ENCODE measurements around the gene IL4. TPM values are rescaled to one million over a fixed set of nuclear protein-coding genes. Genes with fewer than 3 reads are reported as not detected.

The IL4 gene
- total RNA-seq, 1 experiment from 2014 or later: not detected

DNA sequence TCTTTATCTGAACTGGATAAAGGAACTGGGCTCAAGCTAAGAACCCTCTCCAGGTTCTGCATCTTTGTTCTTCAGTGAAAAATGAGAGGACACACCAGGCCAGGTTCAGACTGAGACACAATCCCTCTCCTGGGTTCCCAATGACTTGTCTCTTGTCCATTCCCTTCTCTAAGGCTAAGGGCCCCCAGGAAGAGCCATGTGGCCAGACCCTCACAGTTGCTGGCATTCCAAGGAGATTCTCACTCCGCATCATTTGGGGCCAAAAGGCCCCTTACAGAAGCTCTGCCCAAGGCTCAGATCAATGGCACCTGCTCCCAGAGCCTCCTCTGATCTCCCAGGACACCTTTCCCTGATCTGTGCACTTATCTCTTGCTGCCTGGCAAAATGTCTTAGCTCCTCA is 4.9 kb downstream of the IL4 start (continued):
- TF ChIP-seq, protein P1, sequence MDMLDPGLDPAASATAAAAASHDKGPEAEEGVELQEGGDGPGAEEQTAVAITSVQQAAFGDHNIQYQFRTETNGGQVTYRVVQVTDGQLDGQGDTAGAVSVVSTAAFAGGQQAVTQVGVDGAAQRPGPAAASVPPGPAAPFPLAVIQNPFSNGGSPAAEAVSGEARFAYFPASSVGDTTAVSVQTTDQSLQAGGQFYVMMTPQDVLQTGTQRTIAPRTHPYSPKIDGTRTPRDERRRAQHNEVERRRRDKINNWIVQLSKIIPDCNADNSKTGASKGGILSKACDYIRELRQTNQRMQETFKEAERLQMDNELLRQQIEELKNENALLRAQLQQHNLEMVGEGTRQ (CRISPR knock-in tag; IDR thresholded peaks at IDR 0.05): no peak
- TF ChIP-seq GTF2I (CRISPR knock-in tag; conservative IDR thresholded peaks at IDR 0.05): no peak

DNA sequence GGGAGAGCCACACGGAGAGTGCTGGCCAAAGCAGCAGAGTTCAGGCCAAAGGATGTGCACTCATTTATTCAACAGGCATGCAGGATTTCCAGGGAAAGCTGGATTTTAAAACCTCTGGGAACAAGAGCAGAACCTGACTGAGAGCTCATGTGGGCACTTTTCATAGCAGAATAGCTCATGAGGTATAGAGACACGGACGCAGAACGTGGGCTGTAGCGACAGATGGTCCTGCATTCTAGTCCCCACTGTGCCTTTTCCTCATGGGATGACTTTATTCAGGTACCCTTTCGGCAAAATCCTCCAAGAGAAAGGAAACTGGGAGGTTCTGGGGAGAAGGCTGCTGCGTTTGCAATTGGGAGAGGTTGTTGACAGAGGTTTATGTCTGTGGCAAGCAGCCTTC is 5.4 kb downstream of the IL4 start:
- Mint-ChIP-seq H3K9me3 (no peaks in the 10 kb centered on the region), H3K36me3 (no peaks in the 10 kb centered on the region), H3K4me3 (no peak overlapping the region), H3K27me3 (ENCODE audit: low read depth) (no peaks in the 10 kb centered on the region), H3K27ac (no peak overlapping the region), H3K4me1 (peaks cover 6% of the 10 kb centered on the region)
- DNase-seq (ENCODE audit: low spot score) (no peak), ATAC-seq (no peak)
- ChIA-PET CTCF (interaction anchor here (1.2 kb wide), 1 partner anchor 152 kb away, joined by 3 read pairs; no protein-coding TSS in a partner anchor), POLR2A (no interaction called here)
- no peak for TF ChIP-seq ZNF671 (CRISPR knock-in tag; IDR thresholded peaks at IDR 0.05)
- TF ChIP-seq KAT7 (CRISPR knock-in tag; IDR thresholded peaks at IDR 0.05; ENCODE audit: borderline replicate concordance): no peak

DNA sequence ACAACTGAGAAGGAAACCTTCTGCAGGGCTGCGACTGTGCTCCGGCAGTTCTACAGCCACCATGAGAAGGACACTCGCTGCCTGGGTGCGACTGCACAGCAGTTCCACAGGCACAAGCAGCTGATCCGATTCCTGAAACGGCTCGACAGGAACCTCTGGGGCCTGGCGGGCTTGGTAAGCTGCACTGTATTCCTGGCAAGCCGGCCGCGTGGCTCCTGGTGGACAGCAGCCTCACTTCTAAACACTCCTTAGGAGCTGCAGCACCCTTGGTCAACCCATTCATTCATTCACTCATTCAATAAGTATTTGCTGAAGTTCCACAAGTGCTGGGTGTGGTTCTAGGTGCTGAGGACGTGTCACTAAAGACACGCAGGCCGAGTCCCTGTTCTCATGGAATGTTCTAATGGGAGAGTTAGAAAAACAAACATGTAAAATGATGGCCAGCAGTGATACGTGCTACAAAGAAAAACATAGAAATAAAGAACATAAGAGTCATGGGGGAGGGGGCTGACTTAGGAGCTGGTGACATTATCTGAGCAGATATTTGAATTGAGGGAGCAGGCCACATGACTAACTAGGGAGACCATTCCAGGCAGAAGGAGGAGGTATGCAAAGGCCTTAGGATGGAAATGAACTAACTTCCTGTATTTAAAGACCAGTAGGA is 6.1 kb downstream of the IL4 start:
- Mint-ChIP-seq H3K27ac (peak overlapping the region; percentile 7; the same call in 1 of the 2 replicates), H3K36me3 (no peaks in the 10 kb centered on the region), H3K4me1 (peaks cover 6% of the 10 kb centered on the region), H3K27me3 (ENCODE audit: low read depth) (no peaks in the 10 kb centered on the region), H3K9me3 (no peaks in the 10 kb centered on the region), H3K4me3 (no peak overlapping the region)
- TF ChIP-seq, protein P2, sequence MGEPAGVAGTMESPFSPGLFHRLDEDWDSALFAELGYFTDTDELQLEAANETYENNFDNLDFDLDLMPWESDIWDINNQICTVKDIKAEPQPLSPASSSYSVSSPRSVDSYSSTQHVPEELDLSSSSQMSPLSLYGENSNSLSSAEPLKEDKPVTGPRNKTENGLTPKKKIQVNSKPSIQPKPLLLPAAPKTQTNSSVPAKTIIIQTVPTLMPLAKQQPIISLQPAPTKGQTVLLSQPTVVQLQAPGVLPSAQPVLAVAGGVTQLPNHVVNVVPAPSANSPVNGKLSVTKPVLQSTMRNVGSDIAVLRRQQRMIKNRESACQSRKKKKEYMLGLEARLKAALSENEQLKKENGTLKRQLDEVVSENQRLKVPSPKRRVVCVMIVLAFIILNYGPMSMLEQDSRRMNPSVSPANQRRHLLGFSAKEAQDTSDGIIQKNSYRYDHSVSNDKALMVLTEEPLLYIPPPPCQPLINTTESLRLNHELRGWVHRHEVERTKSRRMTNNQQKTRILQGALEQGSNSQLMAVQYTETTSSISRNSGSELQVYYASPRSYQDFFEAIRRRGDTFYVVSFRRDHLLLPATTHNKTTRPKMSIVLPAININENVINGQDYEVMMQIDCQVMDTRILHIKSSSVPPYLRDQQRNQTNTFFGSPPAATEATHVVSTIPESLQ (CRISPR knock-in tag; IDR thresholded peaks at IDR 0.05): no peak
- no peak for TF ChIP-seq TEAD1 (CRISPR knock-in tag; IDR thresholded peaks at IDR 0.05)
- TF ChIP-seq GABPB1 (CRISPR knock-in tag; IDR thresholded peaks at IDR 0.05): no peak
- TF ChIP-seq, protein P3, sequence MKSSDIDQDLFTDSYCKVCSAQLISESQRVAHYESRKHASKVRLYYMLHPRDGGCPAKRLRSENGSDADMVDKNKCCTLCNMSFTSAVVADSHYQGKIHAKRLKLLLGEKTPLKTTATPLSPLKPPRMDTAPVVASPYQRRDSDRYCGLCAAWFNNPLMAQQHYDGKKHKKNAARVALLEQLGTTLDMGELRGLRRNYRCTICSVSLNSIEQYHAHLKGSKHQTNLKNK (CRISPR knock-in tag; IDR thresholded peaks at IDR 0.05): no peak
- TF ChIP-seq, protein P1 (CRISPR knock-in tag; IDR thresholded peaks at IDR 0.05): no peak
- TF ChIP-seq ESRRA (CRISPR knock-in tag; IDR thresholded peaks at IDR 0.05; ENCODE audit: borderline replicate concordance): no peak
- TF ChIP-seq, protein P4, sequence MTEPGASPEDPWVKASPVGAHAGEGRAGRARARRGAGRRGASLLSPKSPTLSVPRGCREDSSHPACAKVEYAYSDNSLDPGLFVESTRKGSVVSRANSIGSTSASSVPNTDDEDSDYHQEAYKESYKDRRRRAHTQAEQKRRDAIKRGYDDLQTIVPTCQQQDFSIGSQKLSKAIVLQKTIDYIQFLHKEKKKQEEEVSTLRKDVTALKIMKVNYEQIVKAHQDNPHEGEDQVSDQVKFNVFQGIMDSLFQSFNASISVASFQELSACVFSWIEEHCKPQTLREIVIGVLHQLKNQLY (CRISPR knock-in tag; IDR thresholded peaks at IDR 0.05): no peak
- no peak for TF ChIP-seq ATF1 (CRISPR knock-in tag; IDR thresholded peaks at IDR 0.05)
- no peak for TF ChIP-seq ZNF396 (CRISPR knock-in tag; IDR thresholded peaks at IDR 0.05; ENCODE audit: borderline replicate concordance)
- no peak for TF ChIP-seq ETV6 (CRISPR knock-in tag; IDR thresholded peaks at IDR 0.05)
- no peak for TF ChIP-seq JUN (CRISPR knock-in tag; IDR thresholded peaks at IDR 0.05)
- TF ChIP-seq, protein P5, sequence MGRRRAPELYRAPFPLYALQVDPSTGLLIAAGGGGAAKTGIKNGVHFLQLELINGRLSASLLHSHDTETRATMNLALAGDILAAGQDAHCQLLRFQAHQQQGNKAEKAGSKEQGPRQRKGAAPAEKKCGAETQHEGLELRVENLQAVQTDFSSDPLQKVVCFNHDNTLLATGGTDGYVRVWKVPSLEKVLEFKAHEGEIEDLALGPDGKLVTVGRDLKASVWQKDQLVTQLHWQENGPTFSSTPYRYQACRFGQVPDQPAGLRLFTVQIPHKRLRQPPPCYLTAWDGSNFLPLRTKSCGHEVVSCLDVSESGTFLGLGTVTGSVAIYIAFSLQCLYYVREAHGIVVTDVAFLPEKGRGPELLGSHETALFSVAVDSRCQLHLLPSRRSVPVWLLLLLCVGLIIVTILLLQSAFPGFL (CRISPR knock-in tag; IDR thresholded peaks at IDR 0.05; ENCODE audit: borderline replicate concordance): no peak
- DNase-seq (ENCODE audit: low spot score): no peak
- ATAC-seq: no peak
- CTCF ChIA-PET: interaction anchor here (1.2 kb wide), 1 partner anchor 153 kb away, joined by 3 read pairs; no protein-coding TSS in a partner anchor
- POLR2A ChIA-PET: no interaction called here

Data from WTC11 (cell line).